Caco-2 (cell line): ENCODE data around the gene ADCY1. TPM values are rescaled to one million over a fixed set of nuclear protein-coding genes. Genes with fewer than 3 reads are reported as not detected.

Experiments
- BruUV-seq: library from RNA; stranded (reverse); fragments of 400-500 nt; replicated peaks from 2 replicates; lab custom pipeline; 2021; lab: Mats Ljungman, UMichigan
- CTCF ChIA-PET: fragments of 300-600 bp; sonication (Branson Sonifier 250); formaldehyde crosslinking; loops from one replicate; lab custom pipeline; 2022; ENCODE audit warnings: antibody characterized with exemption; lab: Charles Lee
- POLR2A ChIA-PET: fragments of 300-600 bp; sonication (Branson Sonifier 250); formaldehyde crosslinking; loops from one replicate; lab custom pipeline; 2022; ENCODE audit warnings: antibody characterized with exemption; lab: Charles Lee
- DNase-seq, 2 experiments: peaks; one replicate each; pipeline versions ENCODE4 v3.0.0 to v3.0.0-alpha.2; 2020 to 2022
- H3K27me3 ChIP-seq: replicated peaks from 2 replicates; pipeline ENCODE4 v1.6.0; 2011; ENCODE audit warnings: low read length; ENCODE audit not compliant: control insufficient read depth, insufficient read depth
- H3K36me3 ChIP-seq: 2 replicates; pipeline ENCODE4 v1.5.1; 2011; ENCODE audit warnings: low read length; ENCODE audit not compliant: control insufficient read depth, insufficient read depth
- H3K4me1 ChIP-seq: fragments of 250-450 bp; sonication (Bioruptor Pico); 2 replicates; pipeline ENCODE4 v1.5.1; 2020; ENCODE audit warnings: mild to moderate bottlenecking
- H3K4me3 ChIP-seq: 2 replicates; pipeline ENCODE4 v1.5.1; 2011; ENCODE audit warnings: low read depth, mild to moderate bottlenecking, control low read depth, low read length
- H3K9me3 ChIP-seq: fragments of 250-450 bp; sonication (Bioruptor Pico); 2 replicates; pipeline ENCODE4 v1.5.1; 2020; ENCODE audit warnings: mild to moderate bottlenecking, moderate library complexity
- H3K27ac Mint-ChIP-seq: one replicate; pipeline ENCODE4 v1.8.0; 2022; ENCODE audit warnings: mixed read lengths; ENCODE audit not compliant: unreplicated experiment
- H3K27me3 Mint-ChIP-seq: one replicate; pipeline ENCODE4 v1.8.0; 2022; ENCODE audit warnings: mixed read lengths; ENCODE audit not compliant: insufficient read depth, unreplicated experiment
- H3K36me3 Mint-ChIP-seq: one replicate; pipeline ENCODE4 v1.8.0; 2022; ENCODE audit warnings: mild to moderate bottlenecking, mixed read lengths; ENCODE audit not compliant: insufficient read depth, unreplicated experiment
- H3K4me1 Mint-ChIP-seq: one replicate; pipeline ENCODE4 v1.8.0; 2022; ENCODE audit warnings: low read depth, mixed read lengths; ENCODE audit not compliant: unreplicated experiment
- H3K4me3 Mint-ChIP-seq: one replicate; pipeline ENCODE4 v1.8.0; 2022; ENCODE audit warnings: mild to moderate bottlenecking, moderate library complexity, mixed read lengths; ENCODE audit not compliant: unreplicated experiment
- H3K9me3 Mint-ChIP-seq: one replicate; pipeline ENCODE4 v1.8.0; 2022; ENCODE audit warnings: mixed read lengths; ENCODE audit not compliant: unreplicated experiment
- intact Hi-C: fragments of 100-400 bp; cut with micrococcal nuclease; formaldehyde crosslinking; loops from one replicate; pipeline ENCODE4 v1.10.0; 2022; ENCODE audit not compliant: unreplicated experiment
- total RNA-seq: library from RNA; stranded (reverse); gene quantifications from 2 replicates; pipeline ENCODE4 v1.2.3, GENCODE V29; 2022
- TF ChIP-seq, protein P1 (sequence below), 2 experiments: fragments of 200-600 bp in 1 of 2; IDR thresholded peaks; 1 replicate in 1 of 2; 2 replicates in 1 of 2; pipeline versions ENCODE4 v1.5.1 to v1.8.0; 2011 to 2022; ENCODE audit warnings: antibody characterized with exemption in 1 of 2, control low read depth in 1 of 2, inconsistent platforms in 1 of 2, low read depth in 1 of 2, low read length in 1 of 2, mild to moderate bottlenecking in 1 of 2, moderate library complexity in 1 of 2; ENCODE audit not compliant: insufficient read depth in 1 of 2, severe bottlenecking in 1 of 2, unreplicated experiment in 1 of 2

Gene ADCY1
- total RNA-seq, 1 experiment from 2014 or later, result 2.9 TPM

DNA sequence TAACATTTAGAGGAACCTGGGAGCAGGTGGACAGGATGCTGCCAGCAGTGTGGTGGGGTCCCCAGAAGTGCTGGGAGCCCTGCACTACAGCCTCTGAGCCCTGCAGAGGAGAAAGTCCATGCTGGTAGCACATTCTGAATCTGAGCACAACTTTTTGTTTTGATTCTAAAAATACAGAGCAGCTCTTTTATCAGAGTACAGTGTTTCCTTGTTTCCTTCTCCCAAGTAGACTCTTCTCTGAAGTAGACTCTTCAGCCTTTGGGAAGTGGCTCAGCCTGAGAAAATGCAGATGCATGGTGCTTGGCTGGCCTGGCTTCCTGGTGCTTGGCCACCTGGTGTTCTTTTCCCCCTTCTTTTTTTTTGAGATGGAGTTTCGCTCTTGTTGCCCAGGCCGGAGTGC, 9.1 kb downstream of the ADCY1 start:
- BruUV-seq, result no TSS peak
- H3K36me3 Mint-ChIP-seq, result no peaks in the 10 kb centered on the region
- no peaks in the 10 kb centered on the region for H3K36me3 ChIP-seq
- no peaks in the 10 kb centered on the region for H3K4me1 ChIP-seq
- H3K9me3 ChIP-seq, result no peaks in the 10 kb centered on the region
- no peaks in the 10 kb centered on the region for H3K4me1 Mint-ChIP-seq
- H3K4me3 Mint-ChIP-seq, result no peak overlapping the region
- ChIA-PET POLR2A (no interaction called here), CTCF (no interaction called here)
- TF ChIP-seq, protein P1, sequence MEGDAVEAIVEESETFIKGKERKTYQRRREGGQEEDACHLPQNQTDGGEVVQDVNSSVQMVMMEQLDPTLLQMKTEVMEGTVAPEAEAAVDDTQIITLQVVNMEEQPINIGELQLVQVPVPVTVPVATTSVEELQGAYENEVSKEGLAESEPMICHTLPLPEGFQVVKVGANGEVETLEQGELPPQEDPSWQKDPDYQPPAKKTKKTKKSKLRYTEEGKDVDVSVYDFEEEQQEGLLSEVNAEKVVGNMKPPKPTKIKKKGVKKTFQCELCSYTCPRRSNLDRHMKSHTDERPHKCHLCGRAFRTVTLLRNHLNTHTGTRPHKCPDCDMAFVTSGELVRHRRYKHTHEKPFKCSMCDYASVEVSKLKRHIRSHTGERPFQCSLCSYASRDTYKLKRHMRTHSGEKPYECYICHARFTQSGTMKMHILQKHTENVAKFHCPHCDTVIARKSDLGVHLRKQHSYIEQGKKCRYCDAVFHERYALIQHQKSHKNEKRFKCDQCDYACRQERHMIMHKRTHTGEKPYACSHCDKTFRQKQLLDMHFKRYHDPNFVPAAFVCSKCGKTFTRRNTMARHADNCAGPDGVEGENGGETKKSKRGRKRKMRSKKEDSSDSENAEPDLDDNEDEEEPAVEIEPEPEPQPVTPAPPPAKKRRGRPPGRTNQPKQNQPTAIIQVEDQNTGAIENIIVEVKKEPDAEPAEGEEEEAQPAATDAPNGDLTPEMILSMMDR (IDR thresholded peaks at IDR 0.05; ENCODE audit: insufficient read depth in 1 of 2, low read depth in 1 of 2, low read length in 1 of 2, severe bottlenecking in 1 of 2, unreplicated experiment in 1 of 2), result no peak
- peak in 1 of 2 experiments; percentile 1 for DNase-seq
- no peak overlapping the region for H3K4me3 ChIP-seq
- no peak overlapping the region for H3K27ac Mint-ChIP-seq
- intact Hi-C loops, result no loop called here
- no peaks in the 10 kb centered on the region for H3K9me3 Mint-ChIP-seq
- no peaks in the 10 kb centered on the region for H3K27me3 ChIP-seq
- H3K27me3 Mint-ChIP-seq, result peaks cover 5% of the 10 kb centered on the region

DNA sequence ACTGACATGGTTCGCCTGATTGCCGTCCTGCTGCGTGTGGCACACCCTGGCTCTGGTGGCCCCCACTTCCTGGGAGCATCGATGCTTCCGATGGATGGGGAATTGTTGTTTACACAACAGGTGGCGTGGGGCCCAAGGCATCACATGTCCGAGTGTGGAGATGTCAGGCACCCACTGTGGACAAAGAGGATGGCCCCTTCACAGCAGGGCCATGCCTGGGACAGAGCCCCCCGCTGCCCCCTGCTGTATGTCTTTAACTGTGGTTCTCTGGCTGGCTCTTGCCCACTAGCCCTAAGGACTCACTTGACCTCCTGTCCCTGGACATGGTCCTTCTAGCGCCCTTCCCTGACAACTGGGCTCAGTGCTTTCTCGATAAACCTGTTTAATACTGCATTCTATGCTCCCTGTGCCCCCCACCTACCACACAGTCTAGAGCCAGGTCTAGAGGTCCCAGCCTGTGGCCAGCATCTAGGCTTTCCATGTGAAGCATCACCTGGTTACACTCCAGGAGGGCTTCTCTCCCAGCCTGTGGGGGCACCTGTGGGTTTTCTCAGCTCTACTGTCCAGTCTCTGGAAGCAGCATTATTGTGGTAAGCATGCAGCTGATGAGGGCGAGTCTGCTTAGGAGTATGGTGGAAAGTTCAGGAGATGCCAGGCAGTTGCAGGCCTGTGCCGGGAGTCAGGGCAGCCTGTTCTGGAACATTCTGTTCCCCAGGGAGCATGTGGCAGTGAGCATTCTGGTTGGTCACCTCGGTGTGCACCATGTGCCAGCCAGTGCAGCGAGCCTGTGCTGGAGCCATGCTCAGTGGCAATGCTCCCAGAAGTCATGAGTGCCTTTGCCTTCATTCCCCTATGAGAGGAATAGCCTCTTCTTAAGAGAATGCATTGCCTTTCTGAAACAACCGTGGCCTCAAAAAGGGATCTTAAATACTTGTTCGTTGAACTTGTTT, 10.4 kb downstream of the ADCY1 start:
- Histone ChIP-seq H3K4me1 (no peaks in the 10 kb centered on the region), H3K27me3 (no peaks in the 10 kb centered on the region), H3K4me3 (no peak overlapping the region), H3K9me3 (no peaks in the 10 kb centered on the region), H3K36me3 (no peaks in the 10 kb centered on the region)
- CTCF ChIA-PET, result no interaction called here
- no peak overlapping the region for H3K27ac Mint-ChIP-seq
- peak in 1 of 2 experiments; percentile 21 for DNase-seq
- H3K4me3 Mint-ChIP-seq, result no peak overlapping the region
- H3K9me3 Mint-ChIP-seq, result no peaks in the 10 kb centered on the region
- TF ChIP-seq, protein P1 (IDR thresholded peaks at IDR 0.05; ENCODE audit: insufficient read depth in 1 of 2, low read depth in 1 of 2, low read length in 1 of 2, severe bottlenecking in 1 of 2, unreplicated experiment in 1 of 2), result no peak
- no TSS peak for BruUV-seq
- no peaks in the 10 kb centered on the region for H3K4me1 Mint-ChIP-seq
- POLR2A ChIA-PET, result no interaction called here
- H3K36me3 Mint-ChIP-seq, result no peaks in the 10 kb centered on the region
- peaks cover 5% of the 10 kb centered on the region for H3K27me3 Mint-ChIP-seq
- intact Hi-C loops, result no loop called here

DNA sequence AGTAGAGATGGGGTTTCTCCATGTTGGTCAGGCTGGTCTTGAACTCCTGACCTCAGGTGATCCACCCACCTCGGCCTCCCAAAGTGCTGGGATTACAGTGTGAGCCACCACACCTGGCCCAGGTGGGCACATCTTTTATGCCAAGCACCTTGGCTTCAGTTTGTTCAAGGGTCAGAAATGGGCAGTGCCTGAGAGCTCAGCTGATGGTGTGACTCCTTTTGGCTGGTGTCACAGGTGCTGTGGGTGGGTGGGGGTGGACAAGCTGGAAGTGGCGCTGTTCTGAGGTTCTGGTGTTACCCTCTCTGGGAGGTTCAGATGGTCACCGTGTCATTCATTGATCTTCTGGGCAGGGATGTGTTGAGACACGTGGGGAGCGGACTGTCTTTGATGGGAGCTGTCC, 11.5 kb downstream of the ADCY1 start:
- H3K36me3 Mint-ChIP-seq, result no peaks in the 10 kb centered on the region

More for the DNA sequence above, 11.5 kb downstream of the ADCY1 start:
- Histone ChIP-seq H3K4me1 (no peaks in the 10 kb centered on the region), H3K4me3 (no peak overlapping the region), H3K36me3 (no peaks in the 10 kb centered on the region), H3K27me3 (no peaks in the 10 kb centered on the region), H3K9me3 (no peaks in the 10 kb centered on the region)
- Mint-ChIP-seq H3K4me1 (no peaks in the 10 kb centered on the region), H3K4me3 (no peak overlapping the region), H3K27me3 (peaks cover 5% of the 10 kb centered on the region), H3K27ac (no peak overlapping the region), H3K9me3 (no peaks in the 10 kb centered on the region)
- DNase-seq, result peak in 1 of 2 experiments; percentile 27
- intact Hi-C loops, result no loop called here
- ChIA-PET CTCF (no interaction called here), POLR2A (no interaction called here)
- TF ChIP-seq, protein P1 (IDR thresholded peaks at IDR 0.05; ENCODE audit: insufficient read depth in 1 of 2, low read depth in 1 of 2, low read length in 1 of 2, severe bottlenecking in 1 of 2, unreplicated experiment in 1 of 2), result no peak
- no TSS peak for BruUV-seq
